DMS153 treated with DMSO at 0.1 percent for 48 hours (cell line): ENCODE results near the gene WASF2.

Source experiments
- DNase-seq: peaks from one replicate; lab custom pipeline; 2025; ENCODE audit not compliant: unreplicated experiment; lab: John Stamatoyannopoulos, UW

The WASF2 gene

GRCh38 chr1:27381969-27382762 is 107.8 kb downstream of the WASF2 start:
- no peak for DNase-seq

GRCh38 chr1:27380766-27381733 is 108.9 kb downstream of the WASF2 start:
- no peak for DNase-seq

DNA sequence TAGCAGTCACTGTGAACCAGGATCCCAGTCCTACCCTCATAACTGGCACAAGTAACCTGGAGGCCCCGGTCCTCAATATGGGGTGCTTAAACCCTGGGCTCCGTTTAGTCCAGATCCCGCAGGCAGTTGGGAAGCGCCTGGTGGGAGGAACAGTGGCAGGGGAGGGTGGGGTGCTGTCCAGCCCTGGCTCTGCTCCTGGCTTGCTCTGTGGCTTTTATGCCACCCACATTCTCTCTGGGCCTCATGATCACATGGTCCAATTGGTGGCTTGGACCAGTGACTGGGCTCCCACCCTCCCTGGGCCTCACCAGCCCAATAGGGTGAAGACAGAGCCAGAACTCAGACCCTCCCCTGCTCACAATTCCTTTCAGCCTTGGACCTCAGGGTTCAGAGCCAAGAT is 109.7 kb downstream of the WASF2 start:
- no peak for DNase-seq

- no peak for DNase-seq
These were observed 110.3 kb downstream of the WASF2 start for GRCh38 chr1:27379564-27380122.

GRCh38 chr1:27377760-27378495 is 112.0 kb downstream of the WASF2 start:
- no peak for DNase-seq

GRCh38 chr1:27374362-27375086 is 115.4 kb downstream of the WASF2 start, which contains the start of gene FCN3:
TSS of gene FCN3 (minus strand) at chr1:27374824. CDS start at chr1:27374818, 6 bp downstream.
- DNase-seq = no peak

- no peak for DNase-seq
These were observed 116.9 kb downstream of the WASF2 start for GRCh38 chr1:27372808-27373690.

- no peak for DNase-seq
These were observed 117.8 kb downstream of the WASF2 start for GRCh38 chr1:27372022-27372807.

DNA sequence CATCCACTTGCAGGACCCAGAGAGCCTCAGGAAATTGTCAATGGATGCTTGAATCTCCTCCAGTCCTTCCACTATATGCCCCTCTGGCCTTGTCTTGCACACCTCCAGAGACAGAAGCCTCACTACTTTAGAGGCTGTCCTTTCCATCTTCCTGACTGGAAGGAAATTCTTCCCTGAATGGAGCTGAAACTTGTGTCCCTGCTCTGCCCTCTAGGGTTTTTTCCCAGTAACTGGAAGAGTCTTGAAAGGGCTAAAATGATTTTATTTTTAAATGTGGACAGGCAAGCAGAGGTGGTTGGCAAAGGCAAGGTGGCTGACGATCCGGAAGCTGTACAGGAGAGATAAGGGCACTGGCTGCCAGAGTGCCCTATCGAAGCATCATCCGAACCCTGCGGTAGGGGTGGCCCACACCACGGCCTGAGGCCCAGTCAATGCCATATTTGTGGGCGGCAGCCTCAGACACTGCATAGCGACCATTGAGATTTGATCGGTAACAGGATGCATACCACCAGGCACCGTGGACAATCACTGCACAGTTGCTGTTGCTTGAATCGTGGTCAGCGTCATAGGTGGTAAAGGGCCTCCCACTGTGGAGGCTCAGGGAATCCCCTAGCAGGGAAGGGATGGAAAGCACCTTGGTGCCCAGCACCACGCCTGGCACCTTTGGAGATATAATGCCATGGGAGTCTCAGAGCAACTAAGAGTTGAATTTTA is 120.9 kb downstream of the WASF2 start:
- DNase-seq = no peak

- DNase-seq = no peak
These were observed 122.8 kb downstream of the WASF2 start for GRCh38 chr1:27367160-27367650.

GRCh38 chr1:27366411-27367159 is 123.4 kb downstream of the WASF2 start, which contains the start of gene MAP3K6:
TSS of gene MAP3K6 (minus strand) at chr1:27366961. CDS start at chr1:27366597, 364 bp downstream.
- DNase-seq = peak; percentile 85

- peak; percentile 53 for DNase-seq
These were observed 123.9 kb downstream of the WASF2 start for GRCh38 chr1:27366113-27366410.

- DNase-seq = peak; percentile 85
These were observed 124.4 kb downstream of the WASF2 start for GRCh38 chr1:27365372-27366112.

DNA sequence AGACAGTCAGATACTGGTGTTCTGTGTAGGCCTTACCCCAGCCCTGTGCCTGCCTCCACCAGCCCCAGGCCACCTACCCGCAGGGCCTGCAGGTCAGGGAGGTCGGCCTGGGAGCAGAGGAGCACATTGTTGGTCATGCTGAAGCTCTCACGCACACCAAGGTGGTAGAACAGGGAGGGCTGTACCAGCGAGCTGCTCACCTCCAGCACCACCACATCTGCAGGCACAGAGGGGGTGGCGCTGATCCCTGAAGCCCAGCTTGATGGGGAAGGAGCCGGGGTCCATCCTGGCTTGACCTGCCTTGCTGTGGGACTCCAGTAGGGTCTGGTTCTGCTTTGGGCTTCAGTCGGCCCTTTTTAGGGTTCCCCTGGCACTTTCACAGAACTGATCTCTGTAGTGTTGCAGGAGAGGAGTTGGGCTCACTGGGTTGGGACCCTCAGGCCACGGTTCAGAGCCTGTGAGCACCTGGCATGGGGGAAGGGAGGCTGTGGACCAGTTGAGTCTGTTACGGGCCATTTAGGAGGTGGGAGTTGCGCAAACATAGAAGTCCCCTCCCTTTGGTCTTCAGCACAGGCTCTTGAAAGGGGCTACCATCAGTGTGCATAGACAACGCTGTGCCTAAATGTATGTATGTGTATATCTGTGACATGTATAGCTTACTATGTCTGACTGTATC is 125.1 kb downstream of the WASF2 start:
- DNase-seq = no peak

DNA sequence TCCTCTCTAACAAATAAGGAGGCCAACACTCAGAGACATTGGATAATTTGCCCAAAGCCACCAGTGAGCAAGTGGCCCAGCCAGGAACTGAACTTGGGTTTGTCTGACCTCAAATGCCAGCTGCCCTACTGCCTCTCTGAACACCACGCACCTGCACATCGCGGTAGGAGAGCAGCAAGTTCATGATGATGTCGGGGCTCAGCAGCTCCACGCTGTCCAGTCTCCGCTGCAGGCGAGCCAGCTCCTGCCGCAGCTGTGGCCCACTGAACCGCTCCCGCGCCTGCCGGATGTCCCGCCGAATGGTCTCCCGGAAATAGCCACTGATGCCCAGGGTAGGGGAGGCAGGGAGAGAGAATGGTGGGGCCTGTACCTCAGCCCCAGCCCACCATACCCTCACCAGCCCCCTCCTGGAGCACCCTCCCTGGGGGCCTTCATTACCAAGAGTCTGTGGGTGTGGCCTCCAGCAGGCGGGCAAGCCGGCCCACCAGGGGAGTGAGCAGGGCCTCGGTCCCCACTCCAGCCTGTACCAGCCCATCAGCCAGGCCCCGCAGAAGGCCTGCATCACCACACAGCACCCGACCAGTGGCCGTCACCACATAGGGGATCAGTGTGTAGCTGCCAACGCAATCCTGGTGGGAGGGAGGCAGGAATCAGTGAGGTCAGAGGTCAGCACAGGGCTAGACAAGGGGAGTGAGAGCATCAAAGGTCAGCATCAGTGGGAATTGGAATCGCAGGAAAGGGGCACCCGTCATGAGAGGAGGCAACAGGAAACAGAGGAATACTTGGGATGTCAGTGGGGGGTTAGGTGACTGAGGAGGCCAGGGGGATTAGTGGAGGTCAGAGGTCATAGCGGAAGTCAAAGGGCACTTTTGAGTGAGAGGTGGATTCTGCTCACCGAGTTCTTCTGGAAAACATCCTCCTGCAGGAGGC is 125.9 kb downstream of the WASF2 start:
- DNase-seq = no peak
